Glutamatergic neuron (in vitro differentiated cells): ENCODE measurements around the gene APMAP. TPM values are rescaled to one million over a fixed set of nuclear protein-coding genes. Genes with fewer than 3 reads are reported as not detected.

ENCODE experiments used
- DNase-seq: peaks from one replicate; pipeline ENCODE4 v3.0.0; 2022
- H3K27ac Mint-ChIP-seq: one replicate; pipeline ENCODE4 v1.8.0; 2020; ENCODE audit warnings: mild to moderate bottlenecking, mixed read lengths, inconsistent platforms; ENCODE audit not compliant: unreplicated experiment
- H3K27me3 Mint-ChIP-seq: one replicate; pipeline ENCODE4 v1.8.0; 2020; ENCODE audit warnings: mild to moderate bottlenecking, moderate library complexity, mixed read lengths, inconsistent platforms; ENCODE audit not compliant: unreplicated experiment
- H3K36me3 Mint-ChIP-seq: one replicate; pipeline ENCODE4 v1.8.0; 2020; ENCODE audit warnings: mild to moderate bottlenecking, mixed read lengths, inconsistent platforms; ENCODE audit not compliant: unreplicated experiment
- H3K4me1 Mint-ChIP-seq: one replicate; pipeline ENCODE4 v1.8.0; 2020; ENCODE audit warnings: mild to moderate bottlenecking, low read depth, mixed read lengths, inconsistent platforms; ENCODE audit not compliant: unreplicated experiment
- H3K4me3 Mint-ChIP-seq: one replicate; pipeline ENCODE4 v1.8.0; 2020; ENCODE audit warnings: mild to moderate bottlenecking, mixed read lengths, inconsistent platforms; ENCODE audit not compliant: unreplicated experiment
- H3K9me3 Mint-ChIP-seq: one replicate; pipeline ENCODE4 v1.8.0; 2020; ENCODE audit warnings: mild to moderate bottlenecking, moderate library complexity, mixed read lengths, inconsistent platforms; ENCODE audit not compliant: unreplicated experiment
- total RNA-seq: library from RNA; stranded (reverse); fragmentation: NEBNext Ultra II Directional; extraction: Animal tissue kit (Norgen Biotek cat#: 25700); gene quantifications from one replicate; pipeline ENCODE4 v1.2.1, GENCODE V29; 2021; ENCODE audit not compliant: unreplicated experiment
- TF ChIP-seq, protein P1 (sequence below): fragments of 200-600 bp; sonication (generic); IDR thresholded peaks from one replicate; pipeline ENCODE4 v1.5.0; 2021; ENCODE audit not compliant: partially characterized antibody, unreplicated experiment

Gene APMAP
- total RNA-seq, 1 donor from 2014 or later = 218 TPM

- Mint-ChIP-seq H3K9me3 (peaks cover 2% of the 10 kb centered on the region), H3K4me1 (no peaks in the 10 kb centered on the region), H3K27ac (no peak overlapping the region), H3K27me3 (peaks cover 8% of the 10 kb centered on the region), H3K36me3 (no peaks in the 10 kb centered on the region), H3K4me3 (no peak overlapping the region)
- TF ChIP-seq, protein P1, sequence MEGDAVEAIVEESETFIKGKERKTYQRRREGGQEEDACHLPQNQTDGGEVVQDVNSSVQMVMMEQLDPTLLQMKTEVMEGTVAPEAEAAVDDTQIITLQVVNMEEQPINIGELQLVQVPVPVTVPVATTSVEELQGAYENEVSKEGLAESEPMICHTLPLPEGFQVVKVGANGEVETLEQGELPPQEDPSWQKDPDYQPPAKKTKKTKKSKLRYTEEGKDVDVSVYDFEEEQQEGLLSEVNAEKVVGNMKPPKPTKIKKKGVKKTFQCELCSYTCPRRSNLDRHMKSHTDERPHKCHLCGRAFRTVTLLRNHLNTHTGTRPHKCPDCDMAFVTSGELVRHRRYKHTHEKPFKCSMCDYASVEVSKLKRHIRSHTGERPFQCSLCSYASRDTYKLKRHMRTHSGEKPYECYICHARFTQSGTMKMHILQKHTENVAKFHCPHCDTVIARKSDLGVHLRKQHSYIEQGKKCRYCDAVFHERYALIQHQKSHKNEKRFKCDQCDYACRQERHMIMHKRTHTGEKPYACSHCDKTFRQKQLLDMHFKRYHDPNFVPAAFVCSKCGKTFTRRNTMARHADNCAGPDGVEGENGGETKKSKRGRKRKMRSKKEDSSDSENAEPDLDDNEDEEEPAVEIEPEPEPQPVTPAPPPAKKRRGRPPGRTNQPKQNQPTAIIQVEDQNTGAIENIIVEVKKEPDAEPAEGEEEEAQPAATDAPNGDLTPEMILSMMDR = no peak
- no peak for DNase-seq
Measured at GRCh38 chr20:25011831-25012241, 19.3 kb upstream of the APMAP start.

DNA sequence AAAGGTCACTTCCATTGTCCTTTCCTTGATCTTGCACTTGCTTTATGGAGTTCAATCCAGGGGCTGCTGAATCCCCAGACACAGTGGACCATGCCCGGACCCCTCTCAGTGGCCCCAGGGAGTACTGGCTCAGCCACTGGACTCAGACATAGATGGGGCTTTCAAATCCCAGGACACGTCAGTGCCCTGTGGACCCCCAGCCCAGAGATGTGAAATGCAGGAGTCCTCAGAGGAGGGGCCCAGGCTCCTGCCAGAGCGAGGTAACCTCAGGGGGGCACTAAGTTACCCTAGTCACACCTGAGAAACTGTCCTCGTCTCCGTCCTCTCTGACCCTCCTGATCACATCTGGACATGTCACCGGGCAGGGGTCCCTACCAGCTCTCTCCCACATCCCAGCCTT, 18.7 kb upstream of the APMAP start:
- Mint-ChIP-seq H3K4me3 (no peak overlapping the region), H3K4me1 (no peaks in the 10 kb centered on the region), H3K27me3 (peaks cover 8% of the 10 kb centered on the region), H3K36me3 (no peaks in the 10 kb centered on the region), H3K27ac (no peak overlapping the region), H3K9me3 (peaks cover 2% of the 10 kb centered on the region)
- no peak for DNase-seq
- TF ChIP-seq, protein P1 = no peak

GRCh38 chr20:25009218-25010145, 16.9 kb upstream of the APMAP start:
- no peaks in the 10 kb centered on the region for H3K4me1 Mint-ChIP-seq
- H3K36me3 Mint-ChIP-seq = no peaks in the 10 kb centered on the region
- DNase-seq = no peak
- no peak overlapping the region for H3K27ac Mint-ChIP-seq
- no peak overlapping the region for H3K4me3 Mint-ChIP-seq
- H3K27me3 Mint-ChIP-seq = peaks cover 9% of the 10 kb centered on the region
- peaks cover 2% of the 10 kb centered on the region for H3K9me3 Mint-ChIP-seq
- TF ChIP-seq, protein P1 = no peak

DNA sequence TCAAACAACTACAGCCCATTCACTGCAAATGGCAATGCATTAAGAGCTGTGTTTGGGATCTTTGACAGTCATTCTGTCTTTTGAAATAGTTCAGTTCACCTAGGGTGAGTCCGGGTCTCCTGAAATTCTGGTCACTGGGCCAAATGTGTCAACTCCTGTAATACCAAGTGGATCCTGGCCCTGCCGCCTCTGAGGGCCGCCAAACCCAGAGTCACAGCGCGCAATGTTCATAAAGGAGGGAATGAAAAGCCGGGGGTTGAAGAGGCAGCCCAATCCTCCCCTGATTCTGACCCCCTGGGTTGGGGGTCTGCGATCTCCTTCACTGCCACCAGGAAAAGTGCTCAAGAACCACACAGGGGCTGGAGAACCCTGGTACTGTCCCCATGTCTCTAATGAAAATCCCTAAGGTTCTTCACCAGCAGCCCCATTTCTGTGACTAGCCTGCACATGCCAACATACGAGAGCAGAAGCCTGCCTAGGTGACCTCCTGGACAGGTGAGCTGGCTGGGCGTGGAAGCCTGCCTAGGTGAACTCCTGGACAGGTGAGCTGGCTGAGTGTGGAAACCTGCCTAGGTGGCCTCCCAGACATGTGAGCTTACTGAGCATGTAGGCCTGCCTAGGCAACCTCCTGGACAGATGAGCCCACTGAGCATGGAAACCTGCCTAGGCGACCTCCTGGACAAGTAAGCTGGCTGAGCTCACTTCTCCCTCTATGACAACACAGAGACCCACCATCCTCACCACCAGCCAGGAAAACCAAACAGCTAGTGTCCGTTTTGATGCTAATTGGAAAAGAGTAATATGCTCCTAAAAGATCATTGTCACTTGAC, 16.1 kb upstream of the APMAP start:
- DNase-seq = no peak
- H3K9me3 Mint-ChIP-seq = peaks cover 2% of the 10 kb centered on the region
- peaks cover 10% of the 10 kb centered on the region for H3K27me3 Mint-ChIP-seq
- TF ChIP-seq, protein P1 = no peak
- H3K36me3 Mint-ChIP-seq = no peaks in the 10 kb centered on the region
- H3K4me3 Mint-ChIP-seq = no peak overlapping the region
- no peaks in the 10 kb centered on the region for H3K4me1 Mint-ChIP-seq
- H3K27ac Mint-ChIP-seq = no peak overlapping the region
